Astrocyte (in vitro differentiated cells and primary cell): Measurements from ENCODE around the gene PDPR. TPM values are rescaled to one million over a fixed set of nuclear protein-coding genes. Genes with fewer than 3 reads are reported as not detected.
"Not testable (repeated sequence)": the region's sequence is repeated elsewhere in the genome, so short reads cannot be mapped to it uniquely, and the experiment has no call there.

Experiments used
- DNase-seq: peaks from one replicate; pipeline ENCODE4 v3.0.0-alpha.2; 2010; ENCODE audit warnings: low read depth
- FAIRE-seq: peaks from 2 replicates; lab custom pipeline; 2011; peaks lifted over from hg19 to GRCh38; lab: Jason Lieb, UNC
- H2AFZ ChIP-seq: 2 replicates; pipeline ENCODE4 v1.6.0; 2012; ENCODE audit warnings: low read depth, low read length, inconsistent platforms
- H3K27ac ChIP-seq: 2 replicates; pipeline ENCODE4 v1.5.1; 2011; ENCODE audit warnings: low read depth, low read length, inconsistent platforms
- H3K27me3 ChIP-seq: 2 replicates; pipeline ENCODE4 v1.6.0; 2011; ENCODE audit warnings: low read length, inconsistent platforms; ENCODE audit not compliant: insufficient read depth
- H3K36me3 ChIP-seq: 2 replicates; pipeline ENCODE4 v1.5.1; 2011; ENCODE audit warnings: low read length, inconsistent platforms; ENCODE audit not compliant: insufficient read depth
- H3K4me1 ChIP-seq: 2 replicates; pipeline ENCODE4 v1.5.1; 2011; ENCODE audit warnings: low read length, inconsistent platforms; ENCODE audit not compliant: insufficient read depth
- H3K4me2 ChIP-seq: 2 replicates; pipeline ENCODE4 v1.6.0; 2012; ENCODE audit warnings: low read length, inconsistent platforms
- H3K4me3 ChIP-seq: 2 replicates; pipeline ENCODE4 v1.5.1; 2011; ENCODE audit warnings: low read depth, mild to moderate bottlenecking, low read length, inconsistent platforms; ENCODE audit not compliant: insufficient read depth
- H3K79me2 ChIP-seq: 2 replicates; pipeline ENCODE4 v1.6.0; 2012; ENCODE audit warnings: mild to moderate bottlenecking, low read length, inconsistent platforms; ENCODE audit not compliant: insufficient read depth
- H3K9ac ChIP-seq: 2 replicates; pipeline ENCODE4 v1.6.0; 2012; ENCODE audit warnings: mild to moderate bottlenecking, low read length, inconsistent platforms
- H3K9me3 ChIP-seq: 2 replicates; pipeline ENCODE4 v1.5.1; 2012; ENCODE audit warnings: low read depth, mild to moderate bottlenecking, low read length, inconsistent platforms; ENCODE audit not compliant: insufficient read depth
- H4K20me1 ChIP-seq: 2 replicates; pipeline ENCODE4 v1.6.0; 2012; ENCODE audit warnings: low read length, inconsistent platforms; ENCODE audit not compliant: insufficient read depth
- H3K27ac Mint-ChIP-seq: one replicate; pipeline ENCODE4 v1.8.0; 2021; ENCODE audit warnings: mild to moderate bottlenecking, mixed read lengths; ENCODE audit not compliant: unreplicated experiment
- H3K27me3 Mint-ChIP-seq: one replicate; pipeline ENCODE4 v1.8.0; 2021; ENCODE audit warnings: low read depth, mixed read lengths; ENCODE audit not compliant: unreplicated experiment
- H3K36me3 Mint-ChIP-seq: one replicate; pipeline ENCODE4 v1.8.0; 2021; ENCODE audit warnings: low read depth, mixed read lengths; ENCODE audit not compliant: unreplicated experiment
- H3K4me1 Mint-ChIP-seq: one replicate; pipeline ENCODE4 v1.8.0; 2021; ENCODE audit warnings: low read depth, mixed read lengths; ENCODE audit not compliant: unreplicated experiment
- H3K4me3 Mint-ChIP-seq: one replicate; pipeline ENCODE4 v1.8.0; 2021; ENCODE audit warnings: mild to moderate bottlenecking, moderate library complexity, mixed read lengths; ENCODE audit not compliant: unreplicated experiment
- H3K9me3 Mint-ChIP-seq: one replicate; pipeline ENCODE4 v1.8.0; 2021; ENCODE audit warnings: mild to moderate bottlenecking, mixed read lengths; ENCODE audit not compliant: unreplicated experiment
- CTCF ChIP-seq: IDR thresholded peaks from 2 replicates; pipeline ENCODE4 v1.5.1; 2011; ENCODE audit warnings: low read depth, mild to moderate bottlenecking, inconsistent platforms, low read length, moderate library complexity; ENCODE audit not compliant: insufficient read depth
- EZH2 ChIP-seq: IDR thresholded peaks from 2 replicates; pipeline ENCODE4 v1.6.1; 2012; ENCODE audit warnings: mild to moderate bottlenecking, low read length, inconsistent platforms; ENCODE audit not compliant: insufficient read depth
- total RNA-seq: library from RNA; stranded (reverse); gene quantifications from 2 replicates; pipeline ENCODE4 v1.2.1, GENCODE V29; 2021

The PDPR gene
- total RNA-seq, 1 donor from 2014 or later: 22.0 TPM

- H3K9ac ChIP-seq, H3K4me1 Mint-ChIP-seq, H3K4me1 ChIP-seq, DNase-seq, H3K27ac ChIP-seq, H3K4me3 Mint-ChIP-seq, H3K27me3 Mint-ChIP-seq, H3K9me3 ChIP-seq, H4K20me1 ChIP-seq, H3K9me3 Mint-ChIP-seq, H3K27ac Mint-ChIP-seq, H3K27me3 ChIP-seq, H3K4me2 ChIP-seq, H3K4me3 ChIP-seq, H2AFZ ChIP-seq, FAIRE-seq, H3K79me2 ChIP-seq: not testable (repeated sequence)
- H3K36me3 Mint-ChIP-seq: peaks cover 17% of the 10 kb centered on the region
- H3K36me3 ChIP-seq: peaks cover 15% of the 10 kb centered on the region
Measured at GRCh38 chr16:70149296-70149695, 35.2 kb downstream of the PDPR start.

- Histone ChIP-seq H3K4me1 (no peaks in the 10 kb centered on the region), H3K9me3 (no peaks in the 10 kb centered on the region), H3K9ac (no peak overlapping the region), H3K4me2 (no peak overlapping the region), H3K27me3 (no peaks in the 10 kb centered on the region), H4K20me1 (no peaks in the 10 kb centered on the region), H3K27ac (no peak overlapping the region), H3K36me3 (peaks cover 15% of the 10 kb centered on the region), H3K4me3 (no peak overlapping the region), H2AFZ (no peak overlapping the region), H3K79me2 (no peaks in the 10 kb centered on the region)
- H3K4me3 Mint-ChIP-seq: no peak overlapping the region
- H3K4me1 Mint-ChIP-seq: no peaks in the 10 kb centered on the region
- H3K27me3 Mint-ChIP-seq: no peaks in the 10 kb centered on the region
- TF ChIP-seq CTCF (no peak), EZH2 (no peak)
- H3K9me3 Mint-ChIP-seq: no peaks in the 10 kb centered on the region
- no peak for FAIRE-seq
- H3K27ac Mint-ChIP-seq: no peak overlapping the region
- H3K36me3 Mint-ChIP-seq: peaks cover 25% of the 10 kb centered on the region
- DNase-seq: no peak
Measured at GRCh38 chr16:70151391-70151790, 37.3 kb downstream of the PDPR start.

GRCh38 chr16:70151941-70152509 is 37.9 kb downstream of the PDPR start:
- peaks cover 32% of the 10 kb centered on the region for H3K36me3 Mint-ChIP-seq
- no peak for FAIRE-seq

More at GRCh38 chr16:70151941-70152509, 37.9 kb downstream of the PDPR start:
- H3K9me3 Mint-ChIP-seq: no peaks in the 10 kb centered on the region
- H2AFZ ChIP-seq: no peak overlapping the region
- TF ChIP-seq CTCF: no peak
- no peak for TF ChIP-seq EZH2
- H3K27me3 ChIP-seq: no peaks in the 10 kb centered on the region
- H3K9me3 ChIP-seq: no peaks in the 10 kb centered on the region
- H3K36me3 ChIP-seq: peaks cover 15% of the 10 kb centered on the region
- no peak overlapping the region for H3K9ac ChIP-seq
- H3K4me1 ChIP-seq: no peaks in the 10 kb centered on the region
- no peak overlapping the region for H3K27ac ChIP-seq
- DNase-seq: no peak
- no peaks in the 10 kb centered on the region for H3K27me3 Mint-ChIP-seq
- H4K20me1 ChIP-seq: no peaks in the 10 kb centered on the region
- H3K27ac Mint-ChIP-seq: no peak overlapping the region
- no peaks in the 10 kb centered on the region for H3K4me1 Mint-ChIP-seq
- H3K79me2 ChIP-seq: no peaks in the 10 kb centered on the region
- H3K4me3 ChIP-seq: no peak overlapping the region
- H3K4me2 ChIP-seq: no peak overlapping the region
- no peak overlapping the region for H3K4me3 Mint-ChIP-seq
